ENCODE data around the gene NTSR1.

Gene NTSR1

GRCh38 chr20:62708591-62709536 is at the start of gene NTSR1:
TSS of gene NTSR1 (plus strand) at chr20:62708836. CDS start at chr20:62709208, 372 bp downstream.
- no peak for DNase-seq (ENCODE audit: low read depth in 4 of 4, low spot score in 1 of 4)

GRCh38 chr20:62659488-62660239 is 49.0 kb upstream of the NTSR1 start:
- no peak for DNase-seq (ENCODE audit: low read depth in 4 of 4, low spot score in 1 of 4)

DNA sequence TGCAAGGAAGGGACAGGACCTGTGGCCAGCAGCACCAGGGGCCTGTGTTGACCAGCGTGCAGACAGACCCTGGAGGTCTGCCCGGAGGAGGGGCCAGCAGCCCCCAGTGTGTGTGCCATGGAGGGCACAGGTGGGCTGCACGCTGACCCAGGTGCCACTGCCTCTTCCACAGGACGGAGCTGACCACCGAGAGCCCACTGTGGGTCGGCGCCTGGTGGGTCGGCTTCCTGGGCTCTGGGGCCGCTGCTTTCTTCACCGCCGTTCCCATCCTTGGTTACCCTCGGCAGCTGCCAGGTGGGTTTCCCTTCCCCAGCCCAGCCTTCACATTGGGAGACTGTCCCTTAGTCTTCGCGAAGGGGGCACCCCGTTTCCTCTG is 48.4 kb upstream of the NTSR1 start:
- no peak for DNase-seq (ENCODE audit: low read depth in 4 of 4, low spot score in 1 of 4)

DNA sequence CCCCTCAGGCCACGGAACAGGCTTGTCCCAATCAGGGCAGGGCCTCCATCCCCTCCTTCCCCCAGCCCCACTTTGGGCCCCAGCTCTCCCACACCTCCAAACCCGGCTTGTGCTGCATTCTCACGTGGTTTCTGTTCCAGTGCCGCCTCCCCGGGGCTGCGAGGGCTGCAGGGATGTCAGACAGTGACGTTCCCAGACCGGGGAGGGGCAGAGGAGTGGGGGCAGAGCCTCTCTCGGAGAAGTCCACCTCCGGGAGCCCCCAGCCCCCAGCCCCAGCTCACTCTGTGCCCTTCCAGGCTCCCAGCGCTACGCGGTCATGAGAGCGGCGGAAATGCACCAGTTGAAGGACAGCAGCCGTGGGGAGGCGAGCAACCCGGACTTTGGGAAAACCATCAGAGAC is 47.9 kb upstream of the NTSR1 start:
- DNase-seq (ENCODE audit: low read depth in 4 of 4, low spot score in 1 of 4), result no peak

DNA sequence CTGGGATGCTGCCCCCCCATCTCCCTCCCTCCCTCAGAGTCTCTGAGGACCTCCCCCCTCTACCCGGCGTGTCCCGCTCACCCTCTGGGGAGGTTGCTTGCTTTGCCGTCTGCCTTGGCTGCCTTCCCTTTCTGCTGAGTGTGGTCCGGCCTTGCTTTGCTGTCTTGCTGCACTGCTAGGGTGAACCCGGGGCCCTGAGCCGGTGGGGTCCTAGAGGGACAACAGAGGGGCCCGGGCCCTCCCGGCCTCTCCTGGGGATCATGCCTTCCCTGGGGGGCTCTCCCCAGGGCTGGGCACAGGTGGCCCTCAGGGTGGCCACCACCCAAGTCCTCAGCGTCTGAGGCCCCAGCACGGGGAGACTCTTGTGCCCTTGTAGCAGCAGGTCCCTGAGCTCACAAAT is 47.0 kb upstream of the NTSR1 start:
- DNase-seq (ENCODE audit: low read depth in 4 of 4, low spot score in 1 of 4), result no peak

GRCh38 chr20:62662422-62662821 is 46.2 kb upstream of the NTSR1 start:
- DNase-seq (ENCODE audit: low read depth in 4 of 4, low spot score in 1 of 4), result no peak

GRCh38 chr20:62663145-62664018 is 45.3 kb upstream of the NTSR1 start:
- no peak for DNase-seq (ENCODE audit: low read depth in 4 of 4, low spot score in 1 of 4)

DNA sequence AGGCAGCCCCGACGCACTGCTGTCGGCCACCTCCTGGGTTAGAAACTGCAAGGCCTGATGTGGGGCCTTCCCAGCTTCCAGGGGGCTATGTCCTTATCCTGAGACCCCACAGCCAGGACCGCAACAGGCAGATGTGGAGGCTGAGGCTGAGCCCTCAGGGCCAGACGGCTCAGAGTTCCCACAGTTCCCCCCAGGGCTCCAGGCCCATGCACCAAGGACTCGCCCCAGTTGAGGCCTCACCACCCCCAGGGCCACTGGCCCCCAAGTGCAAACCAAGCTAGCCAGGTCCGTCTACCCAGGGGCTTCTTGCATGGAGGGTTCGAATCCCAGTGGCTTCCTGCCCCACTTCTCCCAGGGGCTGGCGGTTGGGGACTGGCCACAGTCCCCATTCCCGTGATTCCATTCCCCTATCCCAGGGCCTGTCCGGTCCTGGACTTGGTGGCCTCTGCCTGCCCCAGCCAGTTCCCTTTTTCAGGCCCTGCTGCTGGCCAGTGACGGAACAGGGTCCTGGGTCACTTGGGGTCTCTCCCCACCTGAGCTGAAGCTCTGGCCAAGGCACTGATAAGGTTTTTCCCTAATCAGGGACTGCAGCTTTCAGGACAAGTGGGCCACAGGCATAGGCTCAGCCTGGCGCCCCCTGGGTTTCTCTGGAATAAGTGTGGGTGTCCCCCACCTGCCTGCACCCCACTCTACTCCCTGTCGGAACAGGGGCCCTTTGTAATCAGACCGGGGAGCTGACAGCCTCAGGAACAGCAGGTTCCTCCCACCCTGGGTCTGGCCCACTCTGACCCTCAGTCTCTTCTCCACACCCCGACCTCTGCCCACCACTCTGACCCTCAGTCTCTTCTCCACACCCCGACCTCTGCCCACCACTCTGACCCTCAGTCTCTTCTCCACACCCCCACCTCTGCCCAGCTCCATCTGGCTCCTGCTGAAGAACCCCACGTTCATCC is 44.3 kb upstream of the NTSR1 start:
- DNase-seq (ENCODE audit: low read depth in 4 of 4, low spot score in 1 of 4), result no peak

- DNase-seq (ENCODE audit: low read depth in 4 of 4, low spot score in 1 of 4), result no peak
Measured at GRCh38 chr20:62665153-62665754, 43.4 kb upstream of the NTSR1 start.

GRCh38 chr20:62665826-62666735 is 42.6 kb upstream of the NTSR1 start:
- no peak for DNase-seq (ENCODE audit: low read depth in 4 of 4, low spot score in 1 of 4)

DNA sequence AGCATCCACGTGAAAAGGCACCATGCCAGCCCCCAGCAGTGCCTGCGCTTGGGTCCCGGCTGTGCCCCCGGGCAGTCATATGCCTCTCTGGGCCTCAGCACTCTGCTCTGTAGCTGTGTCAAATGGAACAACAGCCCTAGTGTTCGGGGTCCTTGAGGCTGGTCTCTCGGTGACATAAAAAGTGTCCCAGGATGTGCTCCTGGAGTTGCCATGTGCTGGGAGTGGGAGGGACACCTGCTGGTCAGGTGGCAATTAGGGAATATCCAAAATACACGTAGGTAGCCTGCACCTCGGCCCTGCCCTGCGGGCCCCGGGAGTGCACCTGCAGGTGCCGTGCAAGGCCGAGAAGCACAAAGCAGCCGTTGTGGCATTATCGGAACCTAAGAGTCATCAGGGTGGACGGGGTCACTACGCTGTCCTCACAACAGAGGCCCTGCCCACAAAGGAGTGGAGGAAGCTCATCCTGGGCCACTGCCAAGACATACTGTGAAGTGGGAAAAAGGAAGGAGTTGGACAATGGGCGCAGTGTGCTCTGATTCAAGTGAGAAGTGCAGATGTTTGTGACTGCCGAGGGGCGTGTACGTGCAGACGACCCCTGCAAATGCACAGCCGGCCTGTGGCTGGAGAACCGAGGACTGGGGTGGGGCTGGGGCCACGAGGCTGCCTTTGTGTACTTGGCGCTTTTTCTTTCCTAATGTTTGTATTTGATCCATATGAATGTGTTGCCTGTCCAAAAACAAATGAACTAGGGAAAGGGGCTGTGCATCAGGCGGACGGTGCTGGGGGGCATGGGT is 41.7 kb upstream of the NTSR1 start:
- DNase-seq (ENCODE audit: low read depth in 4 of 4, low spot score in 1 of 4), result no peak

- DNase-seq (ENCODE audit: low read depth in 4 of 4, low spot score in 1 of 4), result no peak
Measured at GRCh38 chr20:62667530-62668440, 40.9 kb upstream of the NTSR1 start.

DNA sequence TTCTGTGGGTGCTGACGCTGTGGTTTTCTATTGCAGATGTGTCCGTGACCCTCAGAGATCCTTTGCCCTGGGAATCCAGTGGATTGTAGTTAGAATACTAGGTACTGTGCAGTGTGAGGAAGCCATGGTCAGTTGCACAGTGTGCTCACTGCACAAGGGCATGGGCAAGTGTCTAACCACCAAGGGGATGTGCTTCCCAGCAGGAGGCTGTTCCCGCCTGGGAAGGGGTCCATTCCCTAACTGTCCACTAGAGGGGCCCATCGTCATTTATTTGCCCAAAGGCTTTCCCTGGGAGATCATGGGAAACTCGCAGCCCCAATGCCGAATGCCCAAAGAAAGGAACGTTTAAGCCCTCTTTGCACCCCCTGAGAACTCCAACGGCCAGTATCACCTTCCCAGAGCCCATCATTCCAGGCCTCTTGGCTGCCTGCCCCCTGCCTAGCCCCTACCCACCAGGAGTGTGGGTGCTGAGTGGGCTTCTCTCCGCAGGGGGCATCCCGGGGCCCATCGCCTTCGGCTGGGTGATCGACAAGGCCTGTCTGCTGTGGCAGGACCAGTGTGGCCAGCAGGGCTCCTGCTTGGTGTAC is 40.1 kb upstream of the NTSR1 start:
- no peak for DNase-seq (ENCODE audit: low read depth in 4 of 4, low spot score in 1 of 4)

DNA sequence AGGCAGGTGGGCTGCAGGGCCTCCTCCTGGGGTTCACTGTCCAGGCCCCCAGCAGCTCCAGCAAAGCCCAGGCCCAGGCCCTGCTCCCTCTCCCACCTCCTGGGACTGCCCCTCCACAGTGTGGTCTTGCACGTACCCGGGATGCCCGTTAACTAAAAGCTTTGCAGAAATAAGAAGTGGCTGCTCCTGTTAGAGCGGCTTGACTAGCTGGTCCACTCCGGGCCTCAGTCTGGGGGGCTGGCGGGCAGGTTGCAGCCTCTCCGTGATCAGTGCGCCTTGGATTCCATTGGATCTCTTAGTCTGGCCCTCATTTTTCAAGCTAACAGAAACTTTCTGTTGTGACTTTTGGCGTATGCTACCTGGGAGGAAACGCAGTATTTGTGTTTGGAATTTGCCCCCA is 39.4 kb upstream of the NTSR1 start:
- no peak for DNase-seq (ENCODE audit: low read depth in 4 of 4, low spot score in 1 of 4)

DNA sequence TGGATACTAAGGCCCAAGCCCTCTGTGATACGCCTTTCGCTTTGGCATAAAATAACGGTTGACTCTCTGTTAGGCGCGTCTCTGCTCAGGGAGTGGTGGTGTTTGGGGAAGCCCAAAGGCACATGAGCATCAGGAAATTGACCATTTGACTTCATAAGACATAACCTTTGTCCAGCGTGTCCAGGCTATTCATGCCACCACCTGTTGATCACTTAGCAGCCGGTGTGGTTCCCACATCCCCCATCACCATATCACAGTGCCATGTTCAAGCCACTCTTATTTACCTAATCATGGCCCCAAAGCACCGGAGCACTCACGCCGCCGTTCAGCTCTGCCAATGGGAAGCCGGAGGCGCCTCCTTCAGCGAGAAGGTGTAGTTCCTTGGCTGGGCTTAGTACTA is 38.5 kb upstream of the NTSR1 start:
- DNase-seq (ENCODE audit: low read depth in 4 of 4, low spot score in 1 of 4), result no peak

DNA sequence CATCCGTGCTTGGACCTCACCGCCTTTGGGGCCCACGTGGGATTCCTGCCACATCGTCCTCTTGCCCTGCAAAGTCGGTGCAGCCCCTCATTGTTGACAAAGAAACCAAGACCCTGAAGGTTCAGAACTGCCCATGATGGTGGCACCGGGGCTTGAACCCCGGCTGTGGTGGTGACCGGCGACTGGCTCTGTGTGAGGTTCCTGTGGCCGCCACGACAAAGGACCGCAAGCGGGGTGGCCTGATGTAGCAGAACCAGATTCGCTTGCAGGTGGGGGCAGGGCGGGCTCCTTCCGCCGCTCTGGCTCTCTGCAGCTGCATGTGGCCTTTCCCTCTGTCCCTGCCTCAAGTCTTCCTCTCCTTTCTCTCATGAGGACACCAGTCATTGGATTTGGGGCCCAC is 37.6 kb upstream of the NTSR1 start:
- no peak for DNase-seq (ENCODE audit: low read depth in 4 of 4, low spot score in 1 of 4)

- DNase-seq (ENCODE audit: low read depth in 4 of 4, low spot score in 1 of 4), result no peak
Measured at GRCh38 chr20:62671765-62672164, 36.9 kb upstream of the NTSR1 start.

Measured in stimulated activated CD4-positive, alpha-beta T cell treated with anti-CD3 and anti-CD28 coated beads, Interleukin-1b, Interleukin-23, amount 100 ng/mL, for 24 hours (primary cell).